Rectal smooth muscle tissue (tissue), 1 donor: ENCODE measurements around the gene LARP6.

Experiments
- H3K27ac ChIP-seq: one replicate; pipeline ENCODE4 v1.7.0; 2013; ENCODE audit warnings: low read depth, low read length, inconsistent platforms
- H3K27me3 ChIP-seq: one replicate; pipeline ENCODE4 v1.7.0; 2013; ENCODE audit warnings: low read length; ENCODE audit not compliant: control insufficient read depth, insufficient read depth
- H3K36me3 ChIP-seq: one replicate; pipeline ENCODE4 v1.7.0; 2013; ENCODE audit warnings: low read length; ENCODE audit not compliant: control insufficient read depth, insufficient read depth
- H3K4me1 ChIP-seq: one replicate; pipeline ENCODE4 v1.7.0; 2013; ENCODE audit warnings: low read length; ENCODE audit not compliant: control insufficient read depth, insufficient read depth
- H3K4me3 ChIP-seq: one replicate; pipeline ENCODE4 v1.7.0; 2013; ENCODE audit warnings: low read length
- H3K9ac ChIP-seq: one replicate; pipeline ENCODE4 v1.7.0; 2013; ENCODE audit warnings: low read length

Gene LARP6

DNA sequence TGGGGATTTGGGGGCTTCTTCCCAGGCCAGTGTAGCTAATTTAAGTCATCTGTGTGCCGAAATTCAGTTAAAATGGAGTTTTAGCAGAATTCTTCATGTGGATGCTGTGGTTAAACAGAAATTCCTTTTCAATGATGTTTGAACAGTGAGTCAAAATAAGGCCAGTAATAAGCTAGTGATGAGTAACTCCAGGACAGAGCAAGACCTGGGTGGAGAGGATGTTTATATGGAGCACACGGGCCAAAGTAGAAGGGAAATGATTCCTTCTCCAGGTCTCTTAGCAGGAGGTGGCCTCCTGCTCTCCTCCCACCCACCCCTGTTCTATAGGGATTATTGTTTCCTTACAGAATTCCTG, 58.7 kb downstream of the LARP6 start:
- no peaks in the 10 kb centered on the region for H3K36me3 ChIP-seq
- no peak overlapping the region for H3K27ac ChIP-seq
- no peaks in the 10 kb centered on the region for H3K4me1 ChIP-seq
- no peaks in the 10 kb centered on the region for H3K27me3 ChIP-seq
- H3K4me3 ChIP-seq, result no peak overlapping the region
- H3K9ac ChIP-seq, result no peak overlapping the region

DNA sequence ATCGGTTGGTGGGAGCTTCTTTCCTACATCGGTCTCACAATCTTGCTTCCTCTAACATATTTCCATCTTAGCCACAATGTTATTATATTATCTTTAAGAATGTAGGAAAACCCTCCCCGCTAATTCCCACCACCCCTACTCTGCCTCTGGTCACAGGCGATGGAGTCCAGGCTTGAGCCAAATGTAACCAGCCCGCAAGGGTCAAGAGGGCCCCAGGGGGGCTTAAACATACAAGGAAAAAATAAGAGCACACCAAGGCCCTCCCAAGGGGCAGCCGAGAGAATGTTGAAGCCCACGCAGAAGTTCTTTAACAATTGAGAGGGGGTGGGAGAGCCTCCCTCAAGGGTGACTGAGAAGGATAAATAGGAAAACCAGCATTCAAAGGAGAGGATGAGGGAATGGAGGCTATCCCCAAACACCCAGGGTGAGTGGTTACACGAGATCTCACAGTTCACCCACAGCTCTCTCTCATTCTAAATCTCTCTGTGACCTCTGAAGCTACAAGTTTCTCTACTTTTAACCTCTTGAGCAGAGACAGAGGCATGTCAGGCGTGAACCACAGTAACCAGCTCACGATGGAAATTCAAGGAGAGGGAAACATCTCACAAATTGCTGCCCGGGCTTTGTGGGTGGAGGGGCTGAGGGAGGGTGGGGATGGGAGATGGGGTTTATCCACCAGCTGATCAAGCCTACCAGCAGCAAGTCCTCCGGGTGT, 59.2 kb downstream of the LARP6 start:
- H3K27ac ChIP-seq, result no peak overlapping the region
- H3K9ac ChIP-seq, result no peak overlapping the region
- H3K36me3 ChIP-seq, result no peaks in the 10 kb centered on the region
- no peaks in the 10 kb centered on the region for H3K27me3 ChIP-seq
- no peaks in the 10 kb centered on the region for H3K4me1 ChIP-seq
- H3K4me3 ChIP-seq, result no peak overlapping the region

- Histone ChIP-seq H3K9ac (no peak overlapping the region), H3K4me3 (no peak overlapping the region), H3K36me3 (no peaks in the 10 kb centered on the region), H3K4me1 (no peaks in the 10 kb centered on the region), H3K27ac (no peak overlapping the region), H3K27me3 (no peaks in the 10 kb centered on the region)
Observed at GRCh38 chr15:70793694-70794093, 60.3 kb downstream of the LARP6 start.

- Histone ChIP-seq H3K27ac (no peak overlapping the region), H3K9ac (no peak overlapping the region), H3K27me3 (no peaks in the 10 kb centered on the region), H3K36me3 (no peaks in the 10 kb centered on the region), H3K4me1 (no peaks in the 10 kb centered on the region), H3K4me3 (no peak overlapping the region)
Observed at GRCh38 chr15:70792171-70792573, 61.8 kb downstream of the LARP6 start.

DNA sequence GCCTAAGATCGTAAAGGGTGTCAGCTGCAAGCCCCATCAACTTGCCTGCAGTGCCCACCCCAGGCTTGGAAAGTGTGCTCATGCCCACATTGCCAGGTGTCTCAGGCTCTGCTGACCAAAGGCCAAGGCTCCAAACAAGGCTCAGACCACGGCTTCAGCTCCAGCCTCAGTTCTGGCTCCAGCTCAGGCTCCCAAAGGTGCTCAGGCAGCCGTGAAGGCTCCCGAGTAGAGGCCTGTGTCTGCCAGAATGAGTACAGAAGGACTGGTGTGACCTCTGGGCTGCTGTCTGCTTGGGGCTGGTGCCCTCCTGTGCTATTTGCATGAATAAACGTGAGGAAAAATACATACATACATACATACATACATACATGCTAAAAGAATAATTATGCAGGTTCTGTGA, 62.7 kb downstream of the LARP6 start:
- H3K9ac ChIP-seq, result no peak overlapping the region

GRCh38 chr15:70789213-70789612, 64.7 kb downstream of the LARP6 start:
- Histone ChIP-seq H3K36me3 (no peaks in the 10 kb centered on the region), H3K27me3 (no peaks in the 10 kb centered on the region), H3K9ac (no peak overlapping the region), H3K4me1 (no peaks in the 10 kb centered on the region), H3K4me3 (no peak overlapping the region), H3K27ac (no peak overlapping the region)

More for the DNA sequence above, 62.7 kb downstream of the LARP6 start:
- H3K4me1 ChIP-seq, result no peaks in the 10 kb centered on the region
- H3K4me3 ChIP-seq, result no peak overlapping the region
- no peak overlapping the region for H3K27ac ChIP-seq
- H3K27me3 ChIP-seq, result no peaks in the 10 kb centered on the region
- no peaks in the 10 kb centered on the region for H3K36me3 ChIP-seq

- Histone ChIP-seq H3K27me3 (no peaks in the 10 kb centered on the region), H3K4me3 (no peak overlapping the region), H3K36me3 (no peaks in the 10 kb centered on the region), H3K9ac (no peak overlapping the region), H3K27ac (no peak overlapping the region), H3K4me1 (no peaks in the 10 kb centered on the region)
Observed at GRCh38 chr15:70788114-70789049, 65.6 kb downstream of the LARP6 start.

- Histone ChIP-seq H3K4me1 (no peaks in the 10 kb centered on the region), H3K27ac (no peak overlapping the region), H3K27me3 (no peaks in the 10 kb centered on the region), H3K36me3 (no peaks in the 10 kb centered on the region), H3K4me3 (no peak overlapping the region), H3K9ac (no peak overlapping the region)
Observed at GRCh38 chr15:70786996-70787395, 67.0 kb downstream of the LARP6 start.

DNA sequence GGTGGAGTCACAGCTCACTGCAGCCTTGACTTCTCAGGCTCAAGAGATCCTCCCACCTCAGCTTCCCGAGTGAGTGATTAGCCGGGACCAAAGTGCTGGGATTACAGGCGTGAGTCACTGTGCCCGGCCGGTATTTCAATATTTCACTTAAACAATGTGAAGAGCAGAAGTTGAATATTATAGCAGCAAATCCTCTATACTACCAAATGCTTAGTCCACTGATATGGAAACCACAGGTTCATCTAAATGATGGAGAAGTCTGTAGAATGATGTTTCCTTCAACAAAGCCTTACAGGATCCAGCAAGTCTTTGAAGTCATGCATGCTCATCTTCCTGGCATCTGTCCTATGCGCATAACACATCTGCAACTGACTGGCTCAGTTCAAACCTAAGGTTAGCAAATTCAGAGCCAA, 70.3 kb downstream of the LARP6 start:
- Histone ChIP-seq H3K36me3 (no peaks in the 10 kb centered on the region), H3K27me3 (no peaks in the 10 kb centered on the region), H3K4me3 (no peak overlapping the region), H3K9ac (no peak overlapping the region), H3K27ac (no peak overlapping the region), H3K4me1 (no peaks in the 10 kb centered on the region)

DNA sequence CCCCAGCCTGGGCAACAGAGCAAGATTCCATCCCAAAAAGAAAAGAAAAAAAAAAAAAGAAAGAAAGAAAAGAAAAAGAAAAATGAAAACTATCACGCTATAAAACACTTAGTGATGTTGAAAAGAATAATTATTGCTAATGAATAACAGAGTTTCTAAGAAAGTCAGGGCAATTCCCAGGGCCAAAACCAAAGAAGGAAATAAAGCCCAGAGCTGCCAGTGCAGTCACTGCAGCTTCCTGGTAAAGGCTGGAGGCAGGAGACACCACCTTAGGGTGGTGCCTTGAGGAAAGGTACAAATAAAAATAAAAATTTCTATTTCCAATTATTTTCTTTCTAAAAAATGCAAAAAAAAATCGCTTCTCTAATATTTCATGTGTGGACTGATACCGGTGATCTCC, 70.9 kb downstream of the LARP6 start:
- Histone ChIP-seq H3K4me3 (no peak overlapping the region), H3K27ac (no peak overlapping the region), H3K27me3 (no peaks in the 10 kb centered on the region), H3K4me1 (no peaks in the 10 kb centered on the region), H3K9ac (no peak overlapping the region), H3K36me3 (no peaks in the 10 kb centered on the region)

DNA sequence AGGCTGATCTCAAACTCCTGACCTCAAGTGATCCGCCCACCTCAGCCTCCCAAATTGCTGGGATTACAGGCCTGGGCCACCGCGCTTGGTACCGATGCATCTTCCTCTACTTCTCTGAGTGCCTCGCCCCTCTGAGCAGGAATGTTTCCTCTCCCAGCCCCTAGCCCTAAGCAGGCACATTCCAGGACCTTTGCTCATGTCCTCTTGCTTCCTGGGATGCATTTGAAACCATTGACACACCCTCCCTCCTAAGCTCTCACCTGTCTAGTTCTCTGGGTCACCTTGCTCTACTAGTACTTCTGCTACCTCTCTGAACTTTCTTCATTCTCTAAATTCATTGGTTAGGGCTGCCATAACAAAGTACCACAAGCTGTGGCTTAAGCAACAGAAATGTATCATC, 72.7 kb downstream of the LARP6 start:
- H3K4me3 ChIP-seq, result no peak overlapping the region
- H3K27ac ChIP-seq, result no peak overlapping the region
- no peaks in the 10 kb centered on the region for H3K36me3 ChIP-seq
- no peaks in the 10 kb centered on the region for H3K27me3 ChIP-seq
- H3K9ac ChIP-seq, result no peak overlapping the region
- no peaks in the 10 kb centered on the region for H3K4me1 ChIP-seq
